Measurements from ENCODE around the gene AGPAT2. TPM values are rescaled to one million over a fixed set of nuclear protein-coding genes. Genes with fewer than 3 reads are reported as not detected.
A peak's percentile ranks its signal among the peaks of the same experiment; 100 is the strongest.

The AGPAT2 gene
- total RNA-seq, 4 donors from 2014 or later, result 66.2 to 80.6 (median 75.8) TPM

DNA sequence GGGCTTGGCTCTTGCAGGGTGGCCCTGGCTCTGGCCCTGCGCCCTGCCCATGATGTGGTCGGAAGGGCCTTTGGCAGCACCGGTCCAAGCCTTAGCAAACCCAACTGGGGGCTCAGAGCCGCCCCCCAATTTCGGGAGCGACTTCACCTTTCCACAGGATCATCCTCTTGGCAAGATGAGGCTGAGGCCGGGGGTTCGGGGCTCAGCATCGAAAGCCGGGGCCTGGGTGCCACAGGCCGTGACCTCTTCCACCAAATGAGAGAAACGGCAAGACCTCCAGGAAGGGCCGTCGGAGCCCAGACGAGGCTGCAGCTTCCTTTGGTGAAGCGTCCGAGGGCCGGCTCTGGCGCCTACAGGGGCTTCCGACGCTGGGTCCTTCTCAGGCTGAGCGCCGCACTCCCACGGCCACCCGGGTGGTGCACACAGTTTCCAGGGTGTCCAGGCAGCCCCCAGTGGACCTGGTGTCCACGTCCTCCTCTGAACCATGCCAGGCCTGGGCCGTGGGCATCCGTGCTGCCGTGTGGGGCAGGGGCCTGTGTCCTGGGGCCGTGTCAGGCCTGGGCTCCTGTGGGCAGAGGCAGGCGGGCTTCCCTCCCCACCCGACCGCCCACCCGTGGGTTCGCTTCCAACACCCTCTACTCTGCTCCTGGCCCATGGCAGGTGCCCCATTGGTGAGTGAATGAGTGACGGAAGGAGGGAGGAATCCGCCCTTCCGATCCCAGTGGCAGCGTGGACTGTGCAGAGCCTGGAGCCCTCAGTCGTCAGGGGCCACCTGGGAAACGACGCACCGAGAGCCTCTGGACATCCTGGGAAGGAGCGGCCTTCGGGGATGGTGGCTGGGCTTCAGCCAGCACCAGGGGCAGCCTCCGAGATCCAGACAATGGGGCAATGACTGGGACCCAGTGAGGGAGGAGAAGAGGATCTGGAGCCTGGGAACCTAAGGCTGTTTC lies 5.2 kb upstream of the AGPAT2 start:
- Histone ChIP-seq H3K4me1 (peaks cover 29 to 90% (median 42%) of the 10 kb centered on the region in 3 donors), H3K9me3 (no peaks in the 10 kb centered on the region), H3K36me3 (no peaks in the 10 kb centered on the region), H3K27ac (peak overlapping the region in 3 of 4 donors; percentile 72 to 89 (median 78)), H3K27me3 (peaks cover 0 to 16% (median 0%) of the 10 kb centered on the region in 4 donors), H3K4me3 (no peak overlapping the region)
- TF ChIP-seq, protein P1, sequence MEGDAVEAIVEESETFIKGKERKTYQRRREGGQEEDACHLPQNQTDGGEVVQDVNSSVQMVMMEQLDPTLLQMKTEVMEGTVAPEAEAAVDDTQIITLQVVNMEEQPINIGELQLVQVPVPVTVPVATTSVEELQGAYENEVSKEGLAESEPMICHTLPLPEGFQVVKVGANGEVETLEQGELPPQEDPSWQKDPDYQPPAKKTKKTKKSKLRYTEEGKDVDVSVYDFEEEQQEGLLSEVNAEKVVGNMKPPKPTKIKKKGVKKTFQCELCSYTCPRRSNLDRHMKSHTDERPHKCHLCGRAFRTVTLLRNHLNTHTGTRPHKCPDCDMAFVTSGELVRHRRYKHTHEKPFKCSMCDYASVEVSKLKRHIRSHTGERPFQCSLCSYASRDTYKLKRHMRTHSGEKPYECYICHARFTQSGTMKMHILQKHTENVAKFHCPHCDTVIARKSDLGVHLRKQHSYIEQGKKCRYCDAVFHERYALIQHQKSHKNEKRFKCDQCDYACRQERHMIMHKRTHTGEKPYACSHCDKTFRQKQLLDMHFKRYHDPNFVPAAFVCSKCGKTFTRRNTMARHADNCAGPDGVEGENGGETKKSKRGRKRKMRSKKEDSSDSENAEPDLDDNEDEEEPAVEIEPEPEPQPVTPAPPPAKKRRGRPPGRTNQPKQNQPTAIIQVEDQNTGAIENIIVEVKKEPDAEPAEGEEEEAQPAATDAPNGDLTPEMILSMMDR (IDR thresholded peaks at IDR 0.05), result no peak
- TF ChIP-seq POLR2A (IDR thresholded peaks at IDR 0.05), result no peak
- DNase-seq, result no peak
- WGBS, 2 donors, result 81% methylated on average over 3 of the region's 46 CpGs; no CpG with 5 or more reads in 1 of the 2 donors
- intact Hi-C loops (cut with DNase I), result no loop called here

DNA sequence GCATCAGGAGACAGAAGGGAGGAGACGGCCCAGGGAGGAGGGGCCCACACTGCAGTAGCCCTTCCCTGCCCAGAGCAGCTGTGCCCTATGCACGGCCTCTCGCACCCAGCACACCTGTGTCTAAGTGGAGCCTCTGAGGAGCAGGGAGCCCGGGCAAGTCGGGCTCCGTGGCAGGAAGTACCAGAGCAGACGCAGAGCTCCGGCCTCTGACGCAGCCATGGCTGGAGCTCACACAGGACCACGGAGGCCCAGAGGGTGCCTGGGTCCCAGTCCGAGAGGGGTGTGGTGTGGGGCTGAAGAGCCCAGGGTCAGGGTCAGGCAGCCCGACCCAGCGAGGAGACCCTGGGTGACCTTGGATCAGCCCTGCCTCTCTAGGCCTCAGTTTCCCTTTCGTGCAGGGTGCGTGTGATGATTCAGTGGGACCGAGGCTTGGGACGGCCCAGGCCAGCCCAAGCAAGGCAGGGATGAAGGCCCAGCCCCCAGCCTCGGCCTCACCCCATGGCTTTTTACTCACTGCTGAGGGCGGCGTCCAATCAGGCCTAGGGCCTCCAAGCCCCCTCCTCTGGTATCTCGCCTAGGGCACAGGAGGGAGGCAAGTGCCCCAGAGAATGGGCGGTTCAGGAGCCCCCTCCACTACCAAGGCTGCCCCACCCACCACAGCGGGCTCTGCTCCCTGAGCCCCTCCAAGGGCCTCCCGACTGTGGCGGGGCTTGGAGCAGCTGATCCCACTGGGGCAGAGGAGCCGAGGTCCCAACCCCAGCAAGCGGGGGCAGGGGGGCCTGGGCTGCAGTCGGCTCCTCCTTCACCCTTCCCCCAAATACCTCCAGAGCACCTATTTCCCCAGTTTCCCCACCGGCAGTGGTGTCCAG lies 4.3 kb upstream of the AGPAT2 start:
- no peak for DNase-seq
- H3K4me3 ChIP-seq, result no peak overlapping the region
- peak overlapping the region in 2 of 4 donors; percentile 80 to 97 for H3K27ac ChIP-seq
- intact Hi-C loops (cut with DNase I), result no loop called here
- H3K36me3 ChIP-seq, result no peaks in the 10 kb centered on the region
- H3K4me1 ChIP-seq, result peaks cover 29 to 90% (median 45%) of the 10 kb centered on the region in 3 donors
- TF ChIP-seq, protein P1 (IDR thresholded peaks at IDR 0.05), result no peak
- no peak for TF ChIP-seq POLR2A (IDR thresholded peaks at IDR 0.05)
- H3K27me3 ChIP-seq, result peaks cover 0 to 11% (median 0%) of the 10 kb centered on the region in 4 donors
- H3K9me3 ChIP-seq, result no peaks in the 10 kb centered on the region
- 83% methylated on average over 10 of the region's 29 CpGs; no CpG with 5 or more reads in 1 of the 2 donors for WGBS, 2 donors

DNA sequence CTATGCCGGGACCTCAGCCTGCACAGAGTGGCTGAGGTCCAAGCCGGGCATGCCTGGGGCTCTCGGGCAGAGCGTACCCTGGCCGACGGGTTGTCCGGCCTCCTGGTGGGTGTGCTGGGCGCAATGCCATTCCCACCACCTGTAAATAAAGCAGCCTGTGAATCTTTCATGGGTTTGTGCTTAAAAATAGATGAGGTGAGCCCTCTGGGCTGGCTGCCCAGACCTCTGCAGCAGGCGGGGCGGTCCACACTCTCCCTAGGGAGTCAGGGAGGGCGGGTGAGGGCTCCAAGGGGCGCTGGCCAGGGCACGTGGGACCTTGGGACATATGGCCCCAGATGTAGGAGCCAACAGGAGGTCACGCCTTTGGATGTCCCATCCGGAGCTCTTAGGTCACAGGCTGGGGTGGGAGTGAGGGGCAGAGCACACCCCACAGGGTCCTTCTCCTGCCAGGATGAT lies 3.6 kb upstream of the AGPAT2 start:
- TF ChIP-seq, protein P1 (IDR thresholded peaks at IDR 0.05), result no peak
- TF ChIP-seq POLR2A (IDR thresholded peaks at IDR 0.05), result no peak
- Histone ChIP-seq H3K27ac (peak overlapping the region; percentile 54 to 97 (median 72)), H3K4me1 (peaks cover 34 to 90% (median 52%) of the 10 kb centered on the region in 3 donors), H3K27me3 (peaks cover 0 to 4% (median 0%) of the 10 kb centered on the region in 4 donors), H3K36me3 (no peaks in the 10 kb centered on the region), H3K9me3 (no peaks in the 10 kb centered on the region), H3K4me3 (no peak overlapping the region)
- 70 to 100% methylated on average over 2 to 3 of the region's 15 CpGs for WGBS, 2 donors
- no peak for DNase-seq
- intact Hi-C loops (cut with DNase I), result no loop called here

DNA sequence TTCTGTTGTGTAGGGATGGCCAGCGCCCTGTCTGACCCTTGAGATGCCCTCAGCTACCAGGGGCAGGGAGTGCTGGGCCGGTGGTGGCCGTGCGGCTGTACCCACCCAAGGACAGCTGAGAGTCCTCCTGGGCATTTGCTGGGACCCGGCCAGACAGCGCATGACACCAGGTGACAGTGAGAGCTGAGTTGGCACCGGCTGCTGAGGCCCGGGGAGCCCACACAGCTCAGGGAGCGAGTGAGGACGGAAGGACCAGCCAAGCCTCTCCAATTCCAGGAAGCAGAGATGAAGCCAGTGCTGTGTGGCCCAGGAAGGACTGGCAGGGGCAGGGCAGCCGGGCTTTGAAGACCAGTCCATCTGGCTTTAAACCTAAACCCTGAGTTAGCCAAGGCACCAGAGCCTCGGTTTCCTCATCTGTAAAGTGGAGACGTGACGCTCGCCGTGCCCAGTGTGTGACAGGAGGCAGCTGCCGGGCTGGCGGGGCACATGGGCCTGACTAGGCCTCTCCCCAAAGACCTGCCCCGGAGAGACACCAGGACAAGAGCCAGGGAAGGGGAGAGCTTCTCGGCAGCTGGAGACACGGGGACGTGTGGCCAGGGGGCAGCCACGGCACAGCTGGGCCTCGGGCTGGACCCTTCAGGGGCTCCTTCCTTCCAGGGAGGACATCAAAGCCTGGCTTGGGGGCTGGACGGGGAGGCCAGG lies 3.0 kb upstream of the AGPAT2 start:
- TF ChIP-seq, protein P1 (IDR thresholded peaks at IDR 0.05), result no peak
- no peak for TF ChIP-seq POLR2A (IDR thresholded peaks at IDR 0.05)
- peak overlapping the region; percentile 56 to 97 (median 72) for H3K27ac ChIP-seq
- WGBS, 2 donors, result 93% methylated on average over 3 of the region's 25 CpGs
- H3K9me3 ChIP-seq, result no peaks in the 10 kb centered on the region
- H3K27me3 ChIP-seq, result no peaks in the 10 kb centered on the region
- intact Hi-C loops (cut with DNase I), result no loop called here
- H3K4me3 ChIP-seq, result no peak overlapping the region
- DNase-seq, result no peak
- peaks cover 0 to 2% (median 0%) of the 10 kb centered on the region in 3 donors for H3K36me3 ChIP-seq
- H3K4me1 ChIP-seq, result peaks cover 36 to 90% (median 58%) of the 10 kb centered on the region in 3 donors
